Measurements from ENCODE around the gene ART3. TPM values are rescaled to one million over a fixed set of nuclear protein-coding genes. Genes with fewer than 3 reads are reported as not detected.

Gene ART3, protein sequence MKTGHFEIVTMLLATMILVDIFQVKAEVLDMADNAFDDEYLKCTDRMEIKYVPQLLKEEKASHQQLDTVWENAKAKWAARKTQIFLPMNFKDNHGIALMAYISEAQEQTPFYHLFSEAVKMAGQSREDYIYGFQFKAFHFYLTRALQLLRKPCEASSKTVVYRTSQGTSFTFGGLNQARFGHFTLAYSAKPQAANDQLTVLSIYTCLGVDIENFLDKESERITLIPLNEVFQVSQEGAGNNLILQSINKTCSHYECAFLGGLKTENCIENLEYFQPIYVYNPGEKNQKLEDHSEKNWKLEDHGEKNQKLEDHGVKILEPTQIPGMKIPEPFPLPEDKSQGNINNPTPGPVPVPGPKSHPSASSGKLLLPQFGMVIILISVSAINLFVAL
- total RNA-seq (2011; cell fraction: chromatin; rRNA removed; ENCODE audit: low replicate concordance), result 0.67 and 3.0 TPM in 2 replicates
- 0.39 and 1.2 TPM in 2 replicates for total RNA-seq (2011; cell fraction: nucleolus; rRNA removed)
- total RNA-seq (2011; cell fraction: nucleoplasm; rRNA removed), result 0.73 and 1.1 TPM in 2 replicates
- total RNA-seq (2014; rRNA removed) (0.73 TPM in 1 of 2 replicates, not detected in the other), total RNA-seq (2014; rRNA removed; fragmentation: Illumina TruSeq; extraction: Trizol) (0.54 and 0.98 TPM in 2 replicates), total RNA-seq (2015; rRNA removed; fragmentation: Illumina TruSeq; extraction: Trizol) (0.75 and 0.76 TPM in 2 replicates), total RNA-seq (2021) (0.54 and 0.69 TPM in 2 replicates), polyA plus RNA-seq (2011; rRNA removed) (0.12 and 1.4 TPM in 2 replicates), polyA plus RNA-seq (2014; fragmentation: Illumina TruSeq; extraction: Trizol) (0.46 and 1.3 TPM in 2 replicates), polyA plus RNA-seq (2014; fragmentation: Nextera tagmentation; extraction: Ambion mirVana) (1 to 10 TPM; 1.1 to 1.3 TPM), polyA plus RNA-seq (2014; rRNA removed) (1.00 and 1.1 TPM in 2 replicates), polyA minus RNA-seq (2011; rRNA and poly(A)+ RNA removed) (0.56 TPM in 1 of 2 replicates, not detected in the other), Bru-seq, nascent RNA (percentile 30 among the genes with signal in this experiment), BruChase-seq, experiment 1, labeled RNA remaining after a 2-hour chase (percentile 32 among the genes with signal in this experiment), BruChase-seq, experiment 2, labeled RNA remaining after a 6-hour chase (percentile 37 among the genes with signal in this experiment)
- 0.16 TPM in 1 of 2 replicates, not detected in the other for polyA plus RNA-seq (2011; cell fraction: cytosol; rRNA removed)
- polyA plus RNA-seq (2011; cell fraction: nucleus; rRNA removed), result 0.58 TPM in 1 of 2 replicates, not detected in the other
- polyA plus RNA-seq (2012), result 0.90 and 2.7 TPM in 2 replicates
- not detected in 2 replicates for polyA minus RNA-seq (2011; cell fraction: cytosol; rRNA and poly(A)+ RNA removed)
- not detected in 2 replicates for polyA minus RNA-seq (2011; cell fraction: nucleus; rRNA and poly(A)+ RNA removed)
- long read RNA-seq, experiment 1, partial matches to known transcripts, result 0 of 1 reads
- long read RNA-seq, experiment 1, other reads (novel, unspliced or antisense), result 1 of 1 reads
- long read RNA-seq, experiment 2, partial matches to known transcripts, result 0 of 1 reads
- long read RNA-seq, experiment 2, other reads (novel, unspliced or antisense), result 1 of 1 reads
- long read RNA-seq, experiment 3, partial matches to known transcripts, result 0 of 1 reads
- long read RNA-seq, experiment 3, other reads (novel, unspliced or antisense), result 1 of 1 reads

DNA sequence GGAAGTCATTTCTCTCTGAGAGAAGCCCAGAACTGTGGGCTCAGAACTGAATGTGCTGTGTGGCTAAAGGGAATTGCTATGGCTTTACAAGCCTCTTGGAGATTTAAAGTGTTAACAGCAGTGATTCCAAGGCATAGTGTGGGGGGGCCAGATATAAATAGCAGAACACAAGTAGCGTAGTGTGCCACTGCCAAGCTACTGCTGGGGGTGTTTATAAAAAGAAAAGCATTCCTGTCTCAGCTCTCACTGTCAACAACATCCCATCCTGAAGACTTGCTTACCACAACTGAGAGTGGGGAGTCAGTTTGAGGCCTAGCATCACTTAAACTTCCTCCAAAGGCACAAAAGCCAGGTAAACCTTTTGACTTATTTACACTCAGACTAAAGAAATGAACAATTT lies at the start of gene ART3:
Gene ART3, plus strand, starts transcription at position 242 of the 400 bp plus-strand sequence. CDS start 1,181 bp downstream, outside the sequence.
- DNase-seq (ENCODE audit: extremely low read depth in 1 of 4, low spot score in 3 of 4) (no peak), ATAC-seq (no peak), FAIRE-seq (no peak)
- no peaks in the 10 kb centered on the region for H3K4me1 ChIP-seq (replicated peaks in 1 of 2; ENCODE audit: control insufficient read depth in 2 of 2, insufficient read depth in 2 of 2, low read length in 2 of 2)
- ChIA-PET POLR2A (interaction anchor here (0.6 to 1.2 kb wide), 2 partner anchors 31 to 75 kb away, joined by 3 read pairs; no protein-coding TSS in a partner anchor), CTCF (ENCODE audit: low intra/inter-chr PET ratio) (no interaction called here)
- no peaks in the 10 kb centered on the region for H3K27me3 ChIP-seq (ENCODE audit: control insufficient read depth in 2 of 2, insufficient read depth in 2 of 2, low read length in 2 of 2)
- no peaks in the 10 kb centered on the region for H4K20me1 ChIP-seq (replicated peaks; ENCODE audit: control insufficient read depth, insufficient read depth, low read length)
- no peaks in the 10 kb centered on the region for H3K36me3 ChIP-seq (ENCODE audit: control insufficient read depth, insufficient read depth, low read length)
- WGBS (ENCODE audit: insufficient coverage, low coverage, missing lambda C conversion rate), result 48% methylated on average over 1 of the region's 1 CpG
- no peak within 1 kb of the TSS for H3K9ac ChIP-seq (ENCODE audit: insufficient read depth in 1 of 2, low read depth in 2 of 2, low read length in 2 of 2)
- in situ Hi-C loops (cut with MboI), result no loop called here
- no peak within 1 kb of the TSS for H3K27ac ChIP-seq (ENCODE audit: extremely low read depth, low read depth, low read length)
- H3K9me3 ChIP-seq (replicated peaks; ENCODE audit: control insufficient read depth, insufficient read depth, low read depth, low read length), result no peaks in the 10 kb centered on the region
- intact Hi-C loops (cut with micrococcal nuclease), result no loop called here
- no TSS peak for BruUV-seq (replicated peaks)
- H3K4me3 ChIP-seq, result no peak within 1 kb of the TSS
- H2AFZ ChIP-seq (ENCODE audit: low read depth, low read length), result no peak within 1 kb of the TSS
- H3K4me2 ChIP-seq (ENCODE audit: insufficient read depth, low read length), result no peak within 1 kb of the TSS
- H3K9me1 ChIP-seq (ENCODE audit: control insufficient read depth, insufficient read depth, low read length), result no peaks in the 10 kb centered on the region
- no peak for TF ChIP-seq CHD4 (IDR thresholded peaks at IDR 0.05; ENCODE audit: insufficient read depth, insufficient replicate concordance, low read depth, low read length, poor library complexity, severe bottlenecking)
- TF ChIP-seq ZNF436 (CRISPR knock-in tag; IDR thresholded peaks at IDR 0.05), result no peak
- no peak for TF ChIP-seq POLR3G (IDR thresholded peaks at IDR 0.05; ENCODE audit: extremely low read depth, insufficient read length, insufficient replicate concordance)
- TF ChIP-seq NCOR1 (IDR thresholded peaks at IDR 0.05), result no peak
- no peak for TF ChIP-seq RFX7 (CRISPR knock-in tag; IDR thresholded peaks at IDR 0.05)
- no peak for TF ChIP-seq PCBP2 (IDR thresholded peaks at IDR 0.05; ENCODE audit: low read depth, low read length, poor library complexity, severe bottlenecking)
- TF ChIP-seq XRCC3 (IDR thresholded peaks at IDR 0.05), result no peak
- TF ChIP-seq ZNF212 (CRISPR knock-in tag; IDR thresholded peaks at IDR 0.05), result no peak
- no peak for TF ChIP-seq GTF2E2 (tag; IDR thresholded peaks at IDR 0.05)
- no peak for TF ChIP-seq LCOR (CRISPR knock-in tag; IDR thresholded peaks at IDR 0.05)
- no peak for TF ChIP-seq HIVEP1 (CRISPR knock-in tag; IDR thresholded peaks at IDR 0.05)
- TF ChIP-seq, protein P1, sequence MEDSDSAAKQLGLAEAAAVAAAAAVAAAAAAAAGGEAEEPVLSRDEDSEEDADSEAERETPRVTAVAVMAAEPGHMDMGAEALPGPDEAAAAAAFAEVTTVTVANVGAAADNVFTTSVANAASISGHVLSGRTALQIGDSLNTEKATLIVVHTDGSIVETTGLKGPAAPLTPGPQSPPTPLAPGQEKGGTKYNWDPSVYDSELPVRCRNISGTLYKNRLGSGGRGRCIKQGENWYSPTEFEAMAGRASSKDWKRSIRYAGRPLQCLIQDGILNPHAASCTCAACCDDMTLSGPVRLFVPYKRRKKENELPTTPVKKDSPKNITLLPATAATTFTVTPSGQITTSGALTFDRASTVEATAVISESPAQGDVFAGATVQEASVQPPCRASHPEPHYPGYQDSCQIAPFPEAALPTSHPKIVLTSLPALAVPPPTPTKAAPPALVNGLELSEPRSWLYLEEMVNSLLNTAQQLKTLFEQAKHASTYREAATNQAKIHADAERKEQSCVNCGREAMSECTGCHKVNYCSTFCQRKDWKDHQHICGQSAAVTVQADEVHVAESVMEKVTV (CRISPR knock-in tag; IDR thresholded peaks at IDR 0.05), result no peak
- no peak for TF ChIP-seq NFXL1 (CRISPR knock-in tag; IDR thresholded peaks at IDR 0.05)
- TF ChIP-seq CBX5 (IDR thresholded peaks at IDR 0.05; ENCODE audit: borderline replicate concordance, low read depth), result no peak
- TF ChIP-seq SUPT5H (IDR thresholded peaks at IDR 0.05), result no peak
- H3K79me2 ChIP-seq (ENCODE audit: control insufficient read depth, insufficient read depth, low read length), result no peaks in the 10 kb centered on the region
